Upper lobe of left lung (tissue), 6 donors: ENCODE results near the gene NFASC. TPM values are rescaled to one million over a fixed set of nuclear protein-coding genes. Genes with fewer than 3 reads are reported as not detected.

Experiments
- ATAC-seq, 2 donors: fragments of 200-7000 bp; cut with Tn5 transposase; one replicate each; pipeline ENCODE4 v1.9.1; 2022; ENCODE audit warnings: mild to moderate bottlenecking in 2 of 2, moderate library complexity in 2 of 2; ENCODE audit not compliant: low FRiP score in 2 of 2
- DNase-seq, 2 donors: peaks; one replicate each; pipeline ENCODE4 v3.0.0-alpha.2; 2019 to 2020
- H3K27ac ChIP-seq, 4 donors: fragments of 200-600 bp; sonication (generic); one replicate each; pipeline ENCODE4 v1.5.1; 2016 to 2019
- H3K27me3 ChIP-seq, 4 donors: fragments of 200-600 bp; sonication (generic); one replicate each; pipeline ENCODE4 v1.5.1; 2017 to 2019
- H3K36me3 ChIP-seq, 4 donors: fragments of 200-600 bp; sonication (generic); one replicate each; pipeline ENCODE4 v1.5.1; 2016 to 2019
- H3K4me1 ChIP-seq, 4 donors: fragments of 200-600 bp; sonication (generic); one replicate each; pipeline ENCODE4 v1.5.1; 2018 to 2019
- H3K4me3 ChIP-seq, 4 donors: fragments of 200-600 bp; sonication (generic); one replicate each; pipeline ENCODE4 v1.5.1; 2017 to 2019; ENCODE audit warnings: mild to moderate bottlenecking in 2 of 4, moderate library complexity in 1 of 4
- H3K9me3 ChIP-seq, 4 donors: fragments of 200-600 bp; sonication (generic); one replicate each; pipeline ENCODE4 v1.5.1; 2018 to 2019
- CTCF ChIP-seq, 6 experiments: fragments of 450-650 bp in 4 of 6; fragments of 200-600 bp in 2 of 6; sonication (generic) in 2 of 6; IDR thresholded peaks; one replicate each; pipeline ENCODE4 v1.5.1; 2016 to 2019; ENCODE audit warnings: antibody characterized with exemption in 6 of 6
- EP300 ChIP-seq, 4 donors: sonication (generic); formaldehyde crosslinking; IDR thresholded peaks; one replicate each; pipeline ENCODE4 v1.5.1; 2017; ENCODE audit warnings: antibody characterized with exemption in 4 of 4, control low read depth in 2 of 4
- POLR2A ChIP-seq, 4 donors: fragments of 450-650 bp; IDR thresholded peaks; one replicate each; pipeline ENCODE4 v1.5.1; 2016 to 2017; ENCODE audit warnings: antibody characterized with exemption in 4 of 4, mild to moderate bottlenecking in 2 of 4
- POLR2AphosphoS5 ChIP-seq, 2 donors: sonication (generic); formaldehyde crosslinking; IDR thresholded peaks; one replicate each; pipeline ENCODE4 v1.5.1; 2017; ENCODE audit warnings: antibody characterized with exemption in 2 of 2
- WGBS, 2 donors: methylation state at CpG; one replicate each; pipeline ENCODE4 v1.1.5; 2017 to 2018; 5-methylcytosine and 5-hydroxymethylcytosine counted together
- total RNA-seq, 6 donors: library from RNA; depleted of rRNA in 4 of 6; stranded (reverse); fragments of >200 nt in 4 of 6; gene quantifications; one replicate each; pipeline versions ENCODE4 v1.1.0 to v1.2.1, GENCODE V29; 2016 to 2021
- donor health status: DM: no; HTN: no; CAD: no; lungs with moderate emphysema.
- donor health status: DM: no; HTN: yes; CAD: no; lungs with severe emphysema.

Gene NFASC
- total RNA-seq, 6 donors from 2014 or later, result 5.5 to 16.8 (median 6.9) TPM

- TF ChIP-seq CTCF (IDR thresholded peaks at IDR 0.05) (no peak), POLR2AphosphoS5 (IDR thresholded peaks at IDR 0.05) (no peak), POLR2A (IDR thresholded peaks at IDR 0.05) (no peak), EP300 (IDR thresholded peaks at IDR 0.05) (no peak)
- no peak for ATAC-seq
- no peaks in the 10 kb centered on the region for H3K9me3 ChIP-seq
- no peaks in the 10 kb centered on the region for H3K36me3 ChIP-seq
- H3K27me3 ChIP-seq, result no peaks in the 10 kb centered on the region
- no peak overlapping the region for H3K4me3 ChIP-seq
- H3K4me1 ChIP-seq, result peaks cover 0 to 7% (median 6%) of the 10 kb centered on the region in 4 donors
- 88 to 96% methylated on average over 3 of the region's 3 CpGs for WGBS, 2 donors
- no peak overlapping the region for H3K27ac ChIP-seq
- DNase-seq, result no peak
Observed at GRCh38 chr1:205062895-205063294, 192.2 kb downstream of the NFASC start.

DNA sequence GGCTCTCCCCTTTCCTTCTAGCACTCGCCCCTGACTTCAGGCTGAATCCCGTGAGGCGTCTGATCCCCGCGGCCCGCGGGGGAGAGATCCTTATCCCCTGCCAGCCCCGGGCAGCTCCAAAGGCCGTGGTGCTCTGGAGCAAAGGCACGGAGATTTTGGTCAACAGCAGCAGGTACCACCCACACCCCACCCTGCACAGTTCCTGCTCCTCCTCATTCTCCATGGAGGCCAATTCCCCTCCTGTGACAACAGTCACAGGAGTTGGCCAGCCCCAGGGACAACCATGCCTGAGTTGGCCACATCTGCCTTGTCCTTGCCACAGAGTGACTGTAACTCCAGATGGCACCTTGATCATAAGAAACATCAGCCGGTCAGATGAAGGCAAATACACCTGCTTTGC lies 193.6 kb downstream of the NFASC start:
- 87 to 89% methylated on average over 10 to 11 of the region's 11 CpGs for WGBS, 2 donors

DNA sequence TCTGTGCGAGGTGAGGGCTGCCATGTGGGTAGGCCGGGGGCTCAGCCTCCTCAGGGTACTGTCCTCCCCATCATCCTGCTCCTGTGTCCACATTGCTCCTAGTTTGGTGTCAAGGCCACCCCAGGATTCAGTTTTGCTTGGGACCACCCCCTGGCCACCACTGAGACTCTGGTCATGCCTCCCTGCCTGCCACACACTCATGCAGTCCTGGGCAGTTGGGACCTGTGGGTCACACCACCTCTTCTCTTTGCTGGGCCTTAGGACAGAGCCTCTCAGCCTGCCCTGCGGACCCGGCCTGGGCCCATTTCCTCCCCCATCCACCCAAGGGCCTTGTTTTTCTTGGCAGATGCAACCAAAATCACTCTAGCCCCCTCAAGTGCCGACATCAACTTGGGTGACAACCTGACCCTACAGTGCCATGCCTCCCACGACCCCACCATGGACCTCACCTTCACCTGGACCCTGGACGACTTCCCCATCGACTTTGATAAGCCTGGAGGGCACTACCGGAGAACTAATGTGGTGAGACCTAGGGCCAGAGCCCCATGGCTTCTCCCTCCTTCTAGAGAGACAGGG lies 194.2 kb downstream of the NFASC start:
- DNase-seq (no peak), ATAC-seq (no peak)
- H3K4me3 ChIP-seq, result no peak overlapping the region
- TF ChIP-seq POLR2AphosphoS5 (IDR thresholded peaks at IDR 0.05) (no peak), POLR2A (IDR thresholded peaks at IDR 0.05) (no peak), CTCF (IDR thresholded peaks at IDR 0.05) (no peak), EP300 (IDR thresholded peaks at IDR 0.05) (no peak)
- WGBS, 2 donors, result 87 to 93% methylated on average over 6 to 9 of the region's 9 CpGs
- no peaks in the 10 kb centered on the region for H3K9me3 ChIP-seq
- no peaks in the 10 kb centered on the region for H3K27me3 ChIP-seq
- H3K36me3 ChIP-seq, result no peaks in the 10 kb centered on the region
- peaks cover 0 to 7% (median 6%) of the 10 kb centered on the region in 4 donors for H3K4me1 ChIP-seq
- H3K27ac ChIP-seq, result no peak overlapping the region

More for the DNA sequence above, 193.6 kb downstream of the NFASC start:
- ATAC-seq (no peak), DNase-seq (no peak)
- H3K4me3 ChIP-seq, result no peak overlapping the region
- H3K27me3 ChIP-seq, result no peaks in the 10 kb centered on the region
- H3K36me3 ChIP-seq, result no peaks in the 10 kb centered on the region
- no peak overlapping the region for H3K27ac ChIP-seq
- H3K9me3 ChIP-seq, result no peaks in the 10 kb centered on the region
- TF ChIP-seq POLR2AphosphoS5 (IDR thresholded peaks at IDR 0.05) (no peak), EP300 (IDR thresholded peaks at IDR 0.05) (no peak), CTCF (IDR thresholded peaks at IDR 0.05) (no peak), POLR2A (IDR thresholded peaks at IDR 0.05) (no peak)
- peaks cover 0 to 7% (median 6%) of the 10 kb centered on the region in 4 donors for H3K4me1 ChIP-seq

GRCh38 chr1:205065666-205066065 lies 195.0 kb downstream of the NFASC start:
- TF ChIP-seq CTCF (IDR thresholded peaks at IDR 0.05) (no peak), POLR2A (IDR thresholded peaks at IDR 0.05) (no peak), POLR2AphosphoS5 (IDR thresholded peaks at IDR 0.05) (no peak), EP300 (IDR thresholded peaks at IDR 0.05) (no peak)
- no peaks in the 10 kb centered on the region for H3K9me3 ChIP-seq
- no peak for ATAC-seq
- no peak overlapping the region for H3K27ac ChIP-seq
- no peak overlapping the region for H3K4me3 ChIP-seq
- WGBS, 2 donors, result 83 to 91% methylated on average over 10 to 14 of the region's 14 CpGs
- no peaks in the 10 kb centered on the region for H3K27me3 ChIP-seq
- DNase-seq, result no peak
- H3K4me1 ChIP-seq, result peaks cover 0 to 7% (median 6%) of the 10 kb centered on the region in 4 donors
- H3K36me3 ChIP-seq, result no peaks in the 10 kb centered on the region
